GM12878 (cell line): ENCODE data around the gene ANO7.

ENCODE experiments used
- EZH2 ChIP-seq: IDR thresholded peaks from 2 replicates; pipeline ENCODE4 v1.6.1; 2012; ENCODE audit warnings: low read depth, mild to moderate bottlenecking, control low read depth, inconsistent platforms, low read length, borderline replicate concordance; ENCODE audit not compliant: control insufficient read depth
- HDAC2 ChIP-seq: fragments of 200-600 bp; sonication (generic); IDR thresholded peaks from 2 replicates; pipeline ENCODE4 v1.6.1; 2017
- JUND ChIP-seq: IDR thresholded peaks from 2 replicates; pipeline ENCODE4 v1.6.1; 2012; ENCODE audit warnings: low read depth, mild to moderate bottlenecking, low read length, improper control_type of control experiment, moderate library complexity
- KDM1A ChIP-seq: fragments of 200-600 bp; sonication (generic); IDR thresholded peaks from 2 replicates; pipeline ENCODE4 v1.6.1; 2016; ENCODE audit warnings: borderline replicate concordance
- MAX ChIP-seq: IDR thresholded peaks from 2 replicates; pipeline ENCODE4 v1.6.1; 2012; ENCODE audit warnings: low read depth, low read length, improper control_type of control experiment
- POLR2A ChIP-seq: IDR thresholded peaks from 2 replicates; pipeline ENCODE4 v1.6.1; 2011; ENCODE audit warnings: low read depth, mild to moderate bottlenecking, low read length
- SP1 ChIP-seq: IDR thresholded peaks from one replicate; pipeline ENCODE4 v1.6.1; 2011; ENCODE audit warnings: low read depth, low read length
- TARDBP ChIP-seq: IDR thresholded peaks from 2 replicates; pipeline ENCODE4 v1.6.1; 2016; ENCODE audit warnings: borderline replicate concordance
- ZNF274 ChIP-seq: IDR thresholded peaks from one replicate; pipeline ENCODE4 v1.8.0; 2011; ENCODE audit not compliant: insufficient read length, insufficient read depth

GRCh38 chr2:241189856-241190201, 1.4 kb downstream of the ANO7 start:
- no peak for TF ChIP-seq POLR2A
- TF ChIP-seq EZH2 = no peak
- TF ChIP-seq SP1 = no peak
- TF ChIP-seq ZNF274 = no peak
- TF ChIP-seq MAX = no peak
- no peak for TF ChIP-seq TARDBP
- no peak for TF ChIP-seq JUND
- TF ChIP-seq KDM1A = no peak
- TF ChIP-seq HDAC2 = no peak
